Measurements from ENCODE around the gene FAM50B.

DNA sequence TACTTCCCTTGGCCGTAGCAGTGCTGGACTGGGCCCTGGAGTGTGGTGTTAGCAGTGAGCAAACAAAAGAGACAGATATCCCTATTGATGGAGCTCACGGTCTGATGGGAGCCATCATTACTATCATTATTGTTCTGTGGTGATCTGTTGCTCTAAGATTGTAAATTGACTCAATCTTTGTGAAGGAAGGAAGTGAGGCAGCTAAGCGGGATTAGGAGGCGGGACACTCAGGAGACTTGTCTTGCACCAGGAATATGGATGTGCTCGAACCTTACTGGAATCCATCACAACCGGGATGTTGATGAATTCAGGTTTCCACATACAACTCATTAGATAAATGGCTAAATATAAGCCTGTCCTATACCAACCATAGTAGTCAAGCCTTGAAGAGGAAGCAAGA, 25.5 kb upstream of the FAM50B start:
- TF ChIP-seq CTCF (IDR thresholded peaks at IDR 0.05; ENCODE audit: low read depth, low read length, poor library complexity, severe bottlenecking) (no peak), EZH2phosphoT487 (IDR thresholded peaks at IDR 0.05; ENCODE audit: borderline replicate concordance, low read length) (no peak)
